Skin of body (tissue), 2 donors: ENCODE measurements around the gene RECQL. TPM values are rescaled to one million over a fixed set of nuclear protein-coding genes. Genes with fewer than 3 reads are reported as not detected.
"Not testable (repeated sequence)": the region's sequence is repeated elsewhere in the genome, so short reads cannot be mapped to it uniquely, and the experiment has no call there.

Source experiments
- DNase-seq: peaks from one replicate; lab custom pipeline; 2025; lab: John Stamatoyannopoulos, UW
- total RNA-seq: library from RNA; depleted of rRNA; stranded (reverse); fragments of >200 nt; gene quantifications from one replicate; pipeline ENCODE4 v1.2.3, GENCODE V29; 2014

Gene RECQL
- total RNA-seq, 1 donor from 2014 or later: 36.4 TPM

- no peak for DNase-seq
Observed at GRCh38 chr12:21429994-21430393, 71.4 kb downstream of the RECQL start.

GRCh38 chr12:21428241-21428640 lies 73.2 kb downstream of the RECQL start:
- no peak for DNase-seq

- DNase-seq: not testable (repeated sequence)
Observed at GRCh38 chr12:21419009-21419699, 82.3 kb downstream of the RECQL start.

Other genes starting within 250 kb of the RECQL start
- gene SLCO1A2, start 166.7 kb downstream of the RECQL start, total RNA-seq: not detected
- not detected for gene IAPP, start 128.7 kb downstream of the RECQL start, total RNA-seq
- 12.3 TPM for gene PYROXD1, start 64.0 kb downstream of the RECQL start, total RNA-seq
- gene GOLT1B, start 154 bp upstream of the RECQL start, total RNA-seq: 36.2 TPM
- gene SPX, start 24.7 kb upstream of the RECQL start, total RNA-seq: 1.5 TPM
- gene GYS2, start 103.2 kb upstream of the RECQL start, total RNA-seq: not detected
- 247 TPM for gene LDHB, start 156.2 kb upstream of the RECQL start, total RNA-seq